Brain pericyte (primary cell): ENCODE results near the gene ZNF45.
"Not testable (repeated sequence)": the region's sequence is repeated elsewhere in the genome, so short reads cannot be mapped to it uniquely, and the experiment has no call there.

Experiments used
- DNase-seq: peaks from one replicate; pipeline ENCODE4 v3.0.0-alpha.2; 2012; ENCODE audit warnings: low read depth, low spot score

ZNF45 gene

GRCh38 chr19:43913383-43913782 is 21.7 kb downstream of the ZNF45 start:
- no peak for DNase-seq

GRCh38 chr19:43910884-43911283 is 24.2 kb downstream of the ZNF45 start:
- DNase-seq, result no peak

- DNase-seq, result no peak
Measured at GRCh38 chr19:43908659-43909058, 26.4 kb downstream of the ZNF45 start.

GRCh38 chr19:43906774-43907173 is 28.3 kb downstream of the ZNF45 start:
- DNase-seq, result no peak

GRCh38 chr19:43905897-43906296 is 29.2 kb downstream of the ZNF45 start:
- DNase-seq, result no peak

GRCh38 chr19:43902399-43902798 is 32.7 kb downstream of the ZNF45 start:
- no peak for DNase-seq

- DNase-seq, result peak; percentile 41
Measured at GRCh38 chr19:43901395-43902390, 33.4 kb downstream of the ZNF45 start.

- DNase-seq, result no peak
Measured at GRCh38 chr19:43895727-43896308, 39.3 kb downstream of the ZNF45 start.

- DNase-seq, result no peak
Measured at GRCh38 chr19:43883864-43884263, 51.2 kb downstream of the ZNF45 start, which contains the start of gene ZNF404. Gene ZNF404, minus strand, starts transcription at chr19:43883964.

GRCh38 chr19:43880483-43880882 is 54.6 kb downstream of the ZNF45 start:
- DNase-seq, result no peak

GRCh38 chr19:43872547-43873336 is 62.3 kb downstream of the ZNF45 start:
- DNase-seq, result no peak

DNA sequence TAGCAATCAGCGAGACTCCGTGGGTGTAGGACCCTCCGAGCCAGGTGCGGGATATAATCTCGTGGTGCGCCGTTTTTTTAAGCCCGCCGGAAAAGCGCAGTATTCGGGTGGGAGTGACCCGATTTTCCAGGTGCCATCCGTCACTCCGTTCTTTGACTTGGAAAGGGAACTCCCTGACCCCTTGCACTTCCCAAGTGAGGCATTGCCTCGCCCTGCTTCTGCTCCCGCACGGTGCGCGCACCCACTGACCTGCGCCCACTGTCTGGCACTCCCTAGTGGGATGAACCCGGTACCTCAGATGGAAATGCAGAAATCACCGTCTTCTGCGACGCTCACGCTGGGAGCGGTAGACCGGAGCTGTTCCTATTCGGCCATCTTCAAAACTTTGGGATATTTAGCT is 68.2 kb downstream of the ZNF45 start:
- not testable (repeated sequence) for DNase-seq
